Measurements from ENCODE around the gene ARSK.

The ARSK gene

DNA sequence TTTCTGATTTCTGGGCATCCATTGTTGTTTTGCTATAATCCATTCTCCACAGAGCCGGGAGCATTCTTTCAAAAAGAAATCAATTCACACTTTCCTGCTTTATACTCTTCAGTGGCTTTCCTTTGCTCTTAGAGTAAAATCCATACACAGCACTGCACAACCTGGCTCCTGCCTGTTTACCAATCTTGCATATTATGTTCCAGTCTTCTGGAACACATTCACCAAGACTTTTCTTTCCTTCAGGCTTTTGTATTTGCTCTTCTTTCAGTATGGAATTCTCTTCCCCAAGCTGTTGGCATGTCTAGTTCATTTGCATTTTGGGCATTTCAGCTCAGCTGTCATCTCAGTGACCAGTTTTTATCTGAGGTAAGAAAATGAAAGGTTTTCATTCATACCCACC is 97.9 kb downstream of the ARSK start:
- Mint-ChIP-seq H3K27ac (no peak overlapping the region), H3K4me1 (ENCODE audit: low read depth) (no peaks in the 10 kb centered on the region), H3K36me3 (ENCODE audit: low read depth) (no peaks in the 10 kb centered on the region), H3K9me3 (no peaks in the 10 kb centered on the region), H3K4me3 (no peak overlapping the region), H3K27me3 (no peaks in the 10 kb centered on the region)
- intact Hi-C loops (cut with micrococcal nuclease): no loop called here

GRCh38 chr5:95654196-95654595 is 99.3 kb downstream of the ARSK start:
- Mint-ChIP-seq H3K27me3 (no peaks in the 10 kb centered on the region), H3K27ac (no peak overlapping the region), H3K36me3 (ENCODE audit: low read depth) (no peaks in the 10 kb centered on the region), H3K9me3 (no peaks in the 10 kb centered on the region), H3K4me3 (no peak overlapping the region), H3K4me1 (ENCODE audit: low read depth) (no peaks in the 10 kb centered on the region)
- intact Hi-C loops (cut with micrococcal nuclease): no loop called here
